SK-N-SH (cell line): ENCODE results near the gene LKAAEAR1. TPM values are rescaled to one million over a fixed set of nuclear protein-coding genes. Genes with fewer than 3 reads are reported as not detected.

Source experiments
- CTCF ChIA-PET: fragments of 300-600, 350-600 bp; formaldehyde crosslinking; extraction: SDS; loops from one replicate; lab custom pipeline; 2021; lab: Yijun Ruan, JAX
- POLR2A ChIA-PET: fragments of 350-600 bp; sonication (Branson Sonifier 250); formaldehyde crosslinking; extraction: SDS; loops from one replicate; lab custom pipeline; 2020; ENCODE audit warnings: antibody characterized with exemption, inconsistent platforms; lab: Yijun Ruan, JAX
- DNase-seq: peaks from one replicate; pipeline ENCODE4 v3.0.0; 2012
- H2AFZ ChIP-seq: fragments of 200-600 bp; sonication (generic); 2 replicates; pipeline ENCODE4 v1.8.1; 2016; ENCODE audit warnings: antibody characterized with exemption, mild to moderate bottlenecking, low read depth
- H3F3A ChIP-seq: fragments of 200-600 bp; sonication (generic); replicated peaks from 2 replicates; pipeline ENCODE3; 2016; ENCODE audit warnings: antibody characterized with exemption, mild to moderate bottlenecking; ENCODE audit not compliant: insufficient read depth
- H3K27ac ChIP-seq, 2 experiments: fragments of 200-500 bp in 1 of 2; fragments of 200-600 bp in 1 of 2; sonication (Bioruptor generic) in 1 of 2; sonication (generic), shearing (Covaris generic) in 1 of 2; 2 replicates each; pipeline versions ENCODE4 v1.5.1 to v1.6.1; 2014 to 2016; ENCODE audit warnings: low read depth in 2 of 2, inconsistent platforms in 1 of 2, low read length in 1 of 2, mild to moderate bottlenecking in 1 of 2, mixed read lengths in 1 of 2
- H3K27me3 ChIP-seq: fragments of 200-600 bp; sonication (generic), shearing (Covaris generic); 2 replicates; pipeline ENCODE4 v1.6.1; 2016; ENCODE audit warnings: mixed run types; ENCODE audit not compliant: insufficient read depth
- H3K36me3 ChIP-seq, 2 experiments: fragments of 200-500 bp in 1 of 2; fragments of 200-600 bp in 1 of 2; sonication (Bioruptor generic) in 1 of 2; sonication (generic) in 1 of 2; replicated peaks in 1 of 2; 2 replicates each; pipeline versions ENCODE3 to v1.5.1; 2014 to 2016; ENCODE audit warnings: low read length in 1 of 2, mild to moderate bottlenecking in 1 of 2; ENCODE audit not compliant: insufficient read depth in 2 of 2, control insufficient read depth in 1 of 2
- H3K4me1 ChIP-seq, 2 experiments: fragments of 200-500 bp in 1 of 2; fragments of 200-600 bp in 1 of 2; sonication (Bioruptor generic) in 1 of 2; sonication (generic), shearing (Covaris generic) in 1 of 2; 2 replicates each; pipeline versions ENCODE4 v1.5.1 to v1.6.1; 2014 to 2016; ENCODE audit warnings: low read depth in 1 of 2, low read length in 1 of 2, mixed run types in 1 of 2; ENCODE audit not compliant: insufficient read depth in 2 of 2, control insufficient read depth in 1 of 2
- H3K4me2 ChIP-seq: fragments of 200-600 bp; sonication (generic), shearing (Covaris generic); 2 replicates; pipeline ENCODE4 v1.6.1; 2017; ENCODE audit warnings: mixed run types
- H3K4me3 ChIP-seq, 2 experiments: fragments of 200-500 bp in 1 of 2; fragments of 200-600 bp in 1 of 2; sonication (Bioruptor generic) in 1 of 2; sonication (generic), shearing (Covaris generic) in 1 of 2; 2 replicates each; pipeline versions ENCODE4 v1.5.1 to v1.8.1; 2014 to 2016; ENCODE audit warnings: low read depth in 2 of 2, inconsistent platforms in 1 of 2, low read length in 1 of 2, mild to moderate bottlenecking in 1 of 2, mixed read lengths in 1 of 2, moderate library complexity in 1 of 2
- H3K79me2 ChIP-seq: fragments of 200-600 bp; sonication (generic); 2 replicates; pipeline ENCODE4 v1.8.1; 2017; ENCODE audit warnings: mild to moderate bottlenecking; ENCODE audit not compliant: insufficient read depth
- H3K9ac ChIP-seq: fragments of 200-600 bp; sonication (generic); 2 replicates; pipeline ENCODE4 v1.6.1; 2017; ENCODE audit warnings: mixed run types
- H3K9me2 ChIP-seq: fragments of 200-600 bp; sonication (generic); 2 replicates; pipeline ENCODE4 v1.6.1; 2017; ENCODE audit warnings: mixed run types
- H3K9me3 ChIP-seq: fragments of 200-600 bp; sonication (generic); 2 replicates; pipeline ENCODE4 v1.6.1; 2017; ENCODE audit warnings: mixed run types, mild to moderate bottlenecking, moderate library complexity
- H4K20me1 ChIP-seq: fragments of 200-600 bp; sonication (generic); 2 replicates; pipeline ENCODE4 v1.6.1; 2017; ENCODE audit warnings: mild to moderate bottlenecking, mixed run types; ENCODE audit not compliant: insufficient read depth
- CTCF ChIP-seq: fragments of 200-600 bp; sonication (generic); IDR thresholded peaks from 2 replicates; pipeline ENCODE4 v1.6.1; 2017; ENCODE audit warnings: antibody characterized with exemption, mild to moderate bottlenecking, moderate library complexity
- EP300 ChIP-seq, 2 experiments: IDR thresholded peaks; 2 replicates each; pipeline versions ENCODE4 v1.4.0 to v1.6.1; 2012; ENCODE audit warnings: borderline replicate concordance in 1 of 2, low read depth in 1 of 2, low read length in 1 of 2
- EZH2phosphoT487 ChIP-seq: fragments of 200-600 bp; sonication (generic); IDR thresholded peaks from 2 replicates; pipeline ENCODE4 v1.6.1; 2017; ENCODE audit warnings: low read depth, mixed run types, mild to moderate bottlenecking, antibody characterized with exemption, moderate library complexity, borderline replicate concordance
- FOXM1 ChIP-seq: IDR thresholded peaks from 2 replicates; pipeline ENCODE4 v1.4.0; 2012; ENCODE audit warnings: low read depth, mild to moderate bottlenecking
- GATA2 ChIP-seq: sonication (generic); formaldehyde crosslinking; IDR thresholded peaks from 2 replicates; pipeline ENCODE4 v1.5.0; 2020; ENCODE audit warnings: mild to moderate bottlenecking, missing genetic modification reagents
- JUND ChIP-seq: IDR thresholded peaks from 2 replicates; pipeline ENCODE4 v1.4.0; 2012
- MEF2A ChIP-seq: IDR thresholded peaks from 2 replicates; pipeline ENCODE4 v1.4.0; 2012; ENCODE audit warnings: low read depth, borderline replicate concordance
- MXI1 ChIP-seq: IDR thresholded peaks from 2 replicates; pipeline ENCODE4 v1.6.1; 2012; ENCODE audit warnings: mild to moderate bottlenecking, low read depth, low read length, improper control_type of control experiment
- NFIC ChIP-seq: IDR thresholded peaks from 2 replicates; pipeline ENCODE4 v1.4.0; 2012; ENCODE audit warnings: borderline replicate concordance
- RFX5 ChIP-seq: IDR thresholded peaks from 2 replicates; pipeline ENCODE4 v1.6.1; 2012; ENCODE audit warnings: mild to moderate bottlenecking, improper control_type of control experiment, low read length
- SMC3 ChIP-seq: IDR thresholded peaks from 2 replicates; pipeline ENCODE4 v1.6.1; 2012; ENCODE audit warnings: low read depth, low read length, improper control_type of control experiment
- TEAD4 ChIP-seq: IDR thresholded peaks from 2 replicates; pipeline ENCODE4 v1.4.0; 2012; ENCODE audit warnings: mild to moderate bottlenecking, borderline replicate concordance; ENCODE audit not compliant: insufficient read depth
- YY1 ChIP-seq: IDR thresholded peaks from 2 replicates; pipeline ENCODE4 v1.4.0; 2012; ENCODE audit warnings: low read depth, mild to moderate bottlenecking
- WGBS: methylation state at CpG from one replicate; pipeline ENCODE4 v1.1.6; 2017; ENCODE audit warnings: low lambda C conversion rate; 5-methylcytosine and 5-hydroxymethylcytosine counted together
- polyA plus RNA-seq, 3 experiments: library from polyadenylated mRNA; depleted of rRNA; stranded (reverse); fragments of >200 nt; gene quantifications; 2 replicates each; pipeline ENCODE4 v1.2.3, GENCODE V29; 2012
- TF ChIP-seq, protein P1 (sequence below): fragments of 150-350 bp; IDR thresholded peaks from 2 replicates; pipeline ENCODE4 v1.6.1; 2016; ENCODE audit warnings: mild to moderate bottlenecking, low read depth, low read length
- TF ChIP-seq, protein P2 (sequence below): IDR thresholded peaks from 2 replicates; pipeline ENCODE4 v1.4.0; 2012; ENCODE audit warnings: low read depth, borderline replicate concordance

LKAAEAR1 gene
- polyA plus RNA-seq, 1 of the 3 experiments (the other 2 are of a cell fraction), result 0.71 TPM

GRCh38 chr20:64062276-64062595 lies 22.0 kb downstream of the LKAAEAR1 start:
- Histone ChIP-seq H3K79me2 (peaks cover 15% of the 10 kb centered on the region; the same call in 1 of the 2 replicates), H3K27me3 (no peaks in the 10 kb centered on the region), H3K4me1 (peaks cover 14 to 20% of the 10 kb centered on the region in 2 experiments; a peak in 2 of 4 replicates), H3F3A (peaks cover 4% of the 10 kb centered on the region), H3K9me3 (no peaks in the 10 kb centered on the region), H3K9me2 (no peaks in the 10 kb centered on the region), H2AFZ (peak overlapping the region; percentile 85; the same call in 1 of the 2 replicates), H3K9ac (peak overlapping the region; percentile 90), H3K4me2 (peak overlapping the region; percentile 98), H3K36me3 (no peaks in the 10 kb centered on the region), H3K4me3 (peak overlapping the region; percentile 91 to 93), H3K27ac (peak overlapping the region; percentile 59 to 83; a peak in 2 of 4 replicates), H4K20me1 (no peaks in the 10 kb centered on the region)
- 78% methylated on average over 3 of the region's 5 CpGs for WGBS
- ChIA-PET POLR2A (interaction anchor here (0.6 to 1.5 kb wide), 7 partner anchors 9 to 84 kb away, joined by 3 to 4 read pairs (median 3); partner anchors contain the start of genes OPRL1, PRPF6 and RGS19), CTCF (interaction anchor here (1.0 to 2.5 kb wide), 8 partner anchors 10 to 82 kb away, joined by 3 to 12 read pairs (median 7); partner anchors contain the start of gene LKAAEAR1)
- TF ChIP-seq CTCF (no peak), MEF2A (no peak), JUND (no peak), SMC3 (no peak), EP300 (IDR thresholded peaks at IDR 0.05; ENCODE audit: borderline replicate concordance in 1 of 2, low read depth in 1 of 2, low read length in 1 of 2) (no peak), MXI1 (no peak), EZH2phosphoT487 (no peak), RFX5 (no peak), NFIC (no peak), FOXM1 (no peak), GATA2 (CRISPR knock-in tag) (no peak), TEAD4 (no peak), YY1 (no peak)
- TF ChIP-seq, protein P1, sequence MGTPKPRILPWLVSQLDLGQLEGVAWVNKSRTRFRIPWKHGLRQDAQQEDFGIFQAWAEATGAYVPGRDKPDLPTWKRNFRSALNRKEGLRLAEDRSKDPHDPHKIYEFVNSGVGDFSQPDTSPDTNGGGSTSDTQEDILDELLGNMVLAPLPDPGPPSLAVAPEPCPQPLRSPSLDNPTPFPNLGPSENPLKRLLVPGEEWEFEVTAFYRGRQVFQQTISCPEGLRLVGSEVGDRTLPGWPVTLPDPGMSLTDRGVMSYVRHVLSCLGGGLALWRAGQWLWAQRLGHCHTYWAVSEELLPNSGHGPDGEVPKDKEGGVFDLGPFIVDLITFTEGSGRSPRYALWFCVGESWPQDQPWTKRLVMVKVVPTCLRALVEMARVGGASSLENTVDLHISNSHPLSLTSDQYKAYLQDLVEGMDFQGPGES, result no peak
- TF ChIP-seq, protein P2, sequence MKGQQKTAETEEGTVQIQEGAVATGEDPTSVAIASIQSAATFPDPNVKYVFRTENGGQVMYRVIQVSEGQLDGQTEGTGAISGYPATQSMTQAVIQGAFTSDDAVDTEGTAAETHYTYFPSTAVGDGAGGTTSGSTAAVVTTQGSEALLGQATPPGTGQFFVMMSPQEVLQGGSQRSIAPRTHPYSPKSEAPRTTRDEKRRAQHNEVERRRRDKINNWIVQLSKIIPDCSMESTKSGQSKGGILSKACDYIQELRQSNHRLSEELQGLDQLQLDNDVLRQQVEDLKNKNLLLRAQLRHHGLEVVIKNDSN, result no peak
- DNase-seq, result no peak
